Measurements from ENCODE around the gene PRIM2. TPM values are rescaled to one million over a fixed set of nuclear protein-coding genes. Genes with fewer than 3 reads are reported as not detected.
"Not testable (repeated sequence)": the region's sequence is repeated elsewhere in the genome, so short reads cannot be mapped to it uniquely, and the experiment has no call there.

PRIM2 gene
- polyA plus RNA-seq, 1 donor from 2014 or later = 9.1 TPM

- Mint-ChIP-seq H3K27ac (peak overlapping the region in 1 of 3 donors; percentile 71), H3K36me3 (peaks cover 2% of the 10 kb centered on the region), H3K9me3 (no peaks in the 10 kb centered on the region), H3K4me1 (peaks cover 23 to 37% (median 35%) of the 10 kb centered on the region in 3 donors), H3K27me3 (no peaks in the 10 kb centered on the region), H3K4me3 (no peak overlapping the region)
Measured at GRCh38 chr6:57435475-57436160, 118.2 kb downstream of the PRIM2 start.

DNA sequence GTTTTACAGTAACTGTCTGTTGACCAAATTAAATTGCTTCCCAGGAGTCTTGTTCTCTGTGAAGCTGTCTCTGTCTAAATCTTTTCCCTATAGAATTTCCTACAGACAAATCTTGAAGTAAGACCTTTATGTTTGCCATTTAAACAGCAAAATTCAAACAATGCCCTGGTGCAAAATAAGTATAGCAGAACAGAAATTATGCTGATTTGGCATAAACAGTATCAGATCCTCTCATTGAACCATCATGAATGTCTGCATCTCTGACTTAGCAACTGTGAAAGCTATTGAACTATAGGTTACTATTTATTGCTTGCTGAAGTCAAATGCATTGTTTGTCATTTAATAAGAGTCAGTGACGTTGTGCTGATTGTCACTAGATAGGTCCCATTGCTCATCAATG lies 123.3 kb downstream of the PRIM2 start:
- H3K27ac Mint-ChIP-seq, H3K36me3 Mint-ChIP-seq, H3K9me3 Mint-ChIP-seq, H3K27me3 Mint-ChIP-seq, H3K4me1 Mint-ChIP-seq, H3K4me3 Mint-ChIP-seq: not testable (repeated sequence)

- H3K4me3 Mint-ChIP-seq, H3K9me3 Mint-ChIP-seq, H3K27ac Mint-ChIP-seq, H3K4me1 Mint-ChIP-seq, H3K36me3 Mint-ChIP-seq, H3K27me3 Mint-ChIP-seq: not testable (repeated sequence)
Measured at GRCh38 chr6:57442133-57442532, 124.7 kb downstream of the PRIM2 start.

DNA sequence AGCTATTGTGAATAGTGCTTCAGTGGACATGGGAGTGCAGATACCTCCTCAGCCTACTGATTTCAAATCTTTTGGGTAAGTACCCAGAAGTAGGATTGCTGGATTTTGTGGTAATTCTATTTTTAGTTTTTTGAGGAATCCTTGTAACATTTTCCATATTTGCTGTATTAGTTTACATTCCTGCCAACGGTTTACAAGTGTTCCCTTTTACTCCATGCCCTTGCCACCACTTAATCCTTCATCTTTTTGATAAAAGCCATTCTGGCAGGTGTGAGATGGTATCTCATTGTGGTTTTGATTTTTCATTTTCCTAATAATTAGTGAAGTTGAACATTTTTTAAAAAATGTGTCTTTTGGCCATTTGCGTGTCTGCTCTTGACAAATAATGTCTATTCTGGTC lies 125.8 kb downstream of the PRIM2 start:
- H3K27me3 Mint-ChIP-seq, H3K36me3 Mint-ChIP-seq, H3K4me1 Mint-ChIP-seq, H3K27ac Mint-ChIP-seq, H3K9me3 Mint-ChIP-seq, H3K4me3 Mint-ChIP-seq: not testable (repeated sequence)

DNA sequence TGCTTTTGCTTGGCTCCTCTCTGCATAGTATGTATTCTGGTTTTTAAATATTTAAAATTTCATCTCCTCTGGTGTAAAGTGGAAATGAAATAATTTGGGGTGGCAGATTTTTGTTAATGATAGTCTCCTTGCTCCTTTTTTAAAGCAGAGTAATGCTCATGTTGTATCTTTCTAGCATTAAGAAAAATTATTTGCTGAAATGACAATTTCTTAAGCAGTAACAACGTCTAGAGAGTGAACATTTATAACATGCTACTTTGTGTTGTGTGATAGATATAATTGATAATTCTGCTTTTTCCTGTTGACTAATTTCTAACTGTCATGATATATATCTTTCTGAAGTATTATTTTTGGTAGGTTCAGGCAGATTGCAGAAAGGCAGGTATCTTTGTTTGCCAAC lies 127.4 kb downstream of the PRIM2 start:
- H3K4me3 Mint-ChIP-seq, H3K4me1 Mint-ChIP-seq, H3K36me3 Mint-ChIP-seq, H3K27me3 Mint-ChIP-seq, H3K27ac Mint-ChIP-seq, H3K9me3 Mint-ChIP-seq: not testable (repeated sequence)

DNA sequence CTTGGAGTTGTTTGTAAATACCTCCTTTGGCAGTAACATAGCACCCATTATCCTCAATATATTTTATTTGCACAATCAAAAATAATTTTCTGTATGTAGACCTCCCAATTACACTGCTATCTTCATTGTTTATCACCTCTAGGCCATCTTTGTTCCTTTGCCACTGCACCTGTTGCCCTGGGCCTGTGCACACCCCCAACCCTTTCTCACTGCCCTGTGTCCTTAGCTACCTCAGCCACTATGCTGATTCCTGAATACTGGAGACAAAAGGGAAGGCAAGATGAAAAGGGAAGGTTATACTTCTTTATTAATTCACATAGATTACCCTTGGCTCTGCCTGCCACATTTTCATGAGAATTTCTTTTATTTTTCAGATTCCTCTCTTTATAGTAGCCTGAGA lies 127.9 kb downstream of the PRIM2 start:
- H3K9me3 Mint-ChIP-seq, H3K36me3 Mint-ChIP-seq, H3K27me3 Mint-ChIP-seq, H3K4me1 Mint-ChIP-seq, H3K4me3 Mint-ChIP-seq, H3K27ac Mint-ChIP-seq: not testable (repeated sequence)

DNA sequence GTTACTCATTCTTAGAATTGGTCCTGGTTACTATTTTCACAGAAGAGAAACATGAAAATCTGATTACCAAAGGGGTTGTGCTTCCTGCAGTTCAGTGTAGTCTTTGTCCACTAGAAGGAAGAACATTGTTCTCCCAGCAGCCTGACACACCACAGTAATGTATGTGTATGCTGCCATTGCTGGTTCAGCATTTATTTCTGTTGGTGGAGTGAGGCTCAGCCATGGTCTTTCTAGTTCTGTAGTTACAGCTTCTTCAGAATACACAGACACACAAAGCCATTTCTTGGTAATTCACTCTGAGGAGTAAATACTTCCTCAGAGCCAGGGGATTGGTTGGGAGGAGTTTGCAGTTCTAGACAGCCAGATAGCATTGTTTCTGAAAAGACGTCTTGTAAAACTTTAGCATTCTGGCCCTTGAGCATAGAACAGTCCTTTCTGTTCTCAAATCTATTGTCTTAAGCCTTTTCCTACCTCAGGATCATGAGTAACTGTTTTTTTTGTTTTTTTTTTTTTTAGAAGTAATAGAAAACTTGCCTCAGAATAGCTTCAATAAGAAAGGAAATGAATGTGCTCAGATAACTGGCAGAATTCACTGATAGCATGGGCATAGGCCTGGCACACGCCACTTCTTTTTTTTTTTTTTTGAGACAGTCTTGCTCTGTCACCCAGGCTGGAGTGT lies 128.5 kb downstream of the PRIM2 start:
- not testable (repeated sequence) for H3K27ac Mint-ChIP-seq, H3K9me3 Mint-ChIP-seq, H3K36me3 Mint-ChIP-seq, H3K27me3 Mint-ChIP-seq, H3K4me1 Mint-ChIP-seq, H3K4me3 Mint-ChIP-seq

- not testable (repeated sequence) for H3K4me1 Mint-ChIP-seq
Measured at GRCh38 chr6:57449496-57450066, 132.2 kb downstream of the PRIM2 start.

GRCh38 chr6:57459781-57460180 lies 142.4 kb downstream of the PRIM2 start:
- not testable (repeated sequence) for H3K4me1 Mint-ChIP-seq, H3K27me3 Mint-ChIP-seq, H3K4me3 Mint-ChIP-seq, H3K36me3 Mint-ChIP-seq, H3K9me3 Mint-ChIP-seq, H3K27ac Mint-ChIP-seq

More at GRCh38 chr6:57449496-57450066, 132.2 kb downstream of the PRIM2 start:
- H3K4me3 Mint-ChIP-seq, H3K27ac Mint-ChIP-seq, H3K27me3 Mint-ChIP-seq, H3K9me3 Mint-ChIP-seq, H3K36me3 Mint-ChIP-seq: not testable (repeated sequence)

DNA sequence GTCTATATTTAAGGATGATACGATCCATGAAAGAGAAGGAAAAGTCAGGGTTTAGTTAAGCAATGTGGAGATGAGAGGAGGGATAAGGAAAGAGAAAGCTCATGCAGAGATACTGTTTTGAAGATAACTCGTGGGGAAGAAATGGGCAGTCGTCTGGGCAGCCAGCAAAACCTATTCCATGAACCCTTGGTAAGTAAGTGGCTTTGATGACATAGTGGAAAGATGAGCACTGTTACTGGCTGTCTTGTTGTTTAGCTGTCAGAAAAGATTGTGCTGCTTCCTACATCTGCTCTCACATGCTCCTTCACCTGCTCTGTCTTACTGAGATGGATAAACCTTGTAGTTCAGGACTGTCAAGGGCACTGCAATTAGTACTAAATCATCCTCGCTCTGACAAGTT lies 143.6 kb downstream of the PRIM2 start:
- H3K27me3 Mint-ChIP-seq, H3K4me3 Mint-ChIP-seq, H3K9me3 Mint-ChIP-seq, H3K4me1 Mint-ChIP-seq, H3K27ac Mint-ChIP-seq, H3K36me3 Mint-ChIP-seq: not testable (repeated sequence)

- H3K9me3 Mint-ChIP-seq, H3K4me1 Mint-ChIP-seq, H3K4me3 Mint-ChIP-seq, H3K27me3 Mint-ChIP-seq, H3K27ac Mint-ChIP-seq, H3K36me3 Mint-ChIP-seq: not testable (repeated sequence)
Measured at GRCh38 chr6:57463809-57464208, 146.4 kb downstream of the PRIM2 start.

- not testable (repeated sequence) for H3K27me3 Mint-ChIP-seq, H3K36me3 Mint-ChIP-seq, H3K4me3 Mint-ChIP-seq, H3K9me3 Mint-ChIP-seq, H3K27ac Mint-ChIP-seq, H3K4me1 Mint-ChIP-seq
Measured at GRCh38 chr6:57465968-57466367, 148.5 kb downstream of the PRIM2 start.

DNA sequence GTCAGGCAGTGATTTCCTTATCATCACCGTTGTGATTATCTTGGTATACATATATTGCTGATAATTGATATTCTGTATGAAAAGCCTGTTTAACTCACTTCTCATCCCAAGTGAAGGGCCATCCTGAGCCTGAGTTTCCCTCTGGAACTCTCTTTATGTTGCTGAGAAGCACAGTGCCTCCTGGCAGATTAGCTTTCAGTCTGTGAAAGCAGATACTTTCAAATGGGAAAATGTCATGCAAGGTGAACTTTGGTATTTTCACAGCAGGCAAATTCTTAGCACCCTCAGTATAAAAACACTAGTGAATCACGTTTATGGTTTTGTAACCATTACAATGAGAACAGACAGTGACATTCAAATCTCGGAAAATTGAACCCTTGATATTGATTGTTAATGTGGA lies 151.6 kb downstream of the PRIM2 start:
- Mint-ChIP-seq H3K27ac (no peak overlapping the region), H3K4me3 (no peak overlapping the region), H3K4me1 (no peaks in the 10 kb centered on the region), H3K27me3 (no peaks in the 10 kb centered on the region), H3K9me3 (peaks cover 0 to 1% (median 0%) of the 10 kb centered on the region in 3 donors), H3K36me3 (peaks cover 4% of the 10 kb centered on the region)

- not testable (repeated sequence) for H3K4me1 Mint-ChIP-seq, H3K27me3 Mint-ChIP-seq, H3K36me3 Mint-ChIP-seq, H3K27ac Mint-ChIP-seq, H3K9me3 Mint-ChIP-seq, H3K4me3 Mint-ChIP-seq
Measured at GRCh38 chr6:57470148-57470547, 152.7 kb downstream of the PRIM2 start.

- H3K27me3 Mint-ChIP-seq, H3K4me3 Mint-ChIP-seq, H3K4me1 Mint-ChIP-seq, H3K9me3 Mint-ChIP-seq, H3K36me3 Mint-ChIP-seq, H3K27ac Mint-ChIP-seq: not testable (repeated sequence)
Measured at GRCh38 chr6:57471314-57471864, 154.0 kb downstream of the PRIM2 start.

GRCh38 chr6:57472861-57473362 lies 155.5 kb downstream of the PRIM2 start:
- H3K27ac Mint-ChIP-seq, H3K9me3 Mint-ChIP-seq, H3K4me3 Mint-ChIP-seq: not testable (repeated sequence)

More at GRCh38 chr6:57472861-57473362, 155.5 kb downstream of the PRIM2 start:
- not testable (repeated sequence) for H3K4me1 Mint-ChIP-seq, H3K27me3 Mint-ChIP-seq, H3K36me3 Mint-ChIP-seq

Measured in IgD-negative memory B cell (primary cell).